Ecto neural progenitor cell (in vitro differentiated cells): ENCODE results near the gene CCDC85B.
A peak's percentile ranks its signal among the peaks of the same experiment; 100 is the strongest.

Source experiments
- DNase-seq: peaks from one replicate; pipeline ENCODE4 v3.0.0-alpha.2; 2018; ENCODE audit warnings: low spot score

The CCDC85B gene

GRCh38 chr11:65869643-65870306, 20.7 kb upstream of the CCDC85B start:
- no peak for DNase-seq

GRCh38 chr11:65870307-65870658, 20.2 kb upstream of the CCDC85B start:
- no peak for DNase-seq

GRCh38 chr11:65870706-65871681, 19.5 kb upstream of the CCDC85B start:
- no peak for DNase-seq

- no peak for DNase-seq
Measured at GRCh38 chr11:65871811-65872548, 18.5 kb upstream of the CCDC85B start.

GRCh38 chr11:65872586-65873317, 17.7 kb upstream of the CCDC85B start, which contains the start of gene EFEMP2:
Gene EFEMP2, minus strand, starts transcription at chr11:65872800. Its CDS starts 446 bp downstream, at chr11:65872354.
- no peak for DNase-seq

- peak; percentile 96 for DNase-seq
Measured at GRCh38 chr11:65873318-65874156, 16.9 kb upstream of the CCDC85B start.

- no peak for DNase-seq
Measured at GRCh38 chr11:65879617-65880016, 10.9 kb upstream of the CCDC85B start, which contains the start of gene CTSW. Gene CTSW, plus strand, starts transcription at chr11:65879837. Its CDS starts 18 bp downstream, at chr11:65879855.

- DNase-seq = no peak
Measured at GRCh38 chr11:65880027-65880426, 10.4 kb upstream of the CCDC85B start.

GRCh38 chr11:65880844-65881421, 9.5 kb upstream of the CCDC85B start:
- DNase-seq = no peak

- DNase-seq = no peak
Measured at GRCh38 chr11:65882120-65883057, 8.1 kb upstream of the CCDC85B start.

- DNase-seq = no peak
Measured at GRCh38 chr11:65883058-65883761, 7.3 kb upstream of the CCDC85B start.

- DNase-seq = no peak
Measured at GRCh38 chr11:65883786-65884715, 6.4 kb upstream of the CCDC85B start.

GRCh38 chr11:65884716-65885092, 5.8 kb upstream of the CCDC85B start:
- DNase-seq = peak; percentile 87

- DNase-seq = no peak
Measured at GRCh38 chr11:65885231-65885630, 5.2 kb upstream of the CCDC85B start.

GRCh38 chr11:65885808-65886536, 4.5 kb upstream of the CCDC85B start:
- no peak for DNase-seq

GRCh38 chr11:65886826-65887722, 3.4 kb upstream of the CCDC85B start:
- no peak for DNase-seq
